Ishikawa (cell line): ENCODE measurements around the gene ATP4B.
A peak's percentile ranks its signal among the peaks of the same experiment; 100 is the strongest.

ENCODE experiments used
- CEBPB ChIP-seq: IDR thresholded peaks from 2 replicates; pipeline ENCODE4 v1.6.1; 2012
- CREB1 ChIP-seq: IDR thresholded peaks from 2 replicates; pipeline ENCODE4 v1.6.1; 2012; ENCODE audit warnings: low read depth
- EGR1 ChIP-seq: IDR thresholded peaks from 2 replicates; pipeline ENCODE4 v1.6.1; 2012
- EP300 ChIP-seq: IDR thresholded peaks from 2 replicates; pipeline ENCODE4 v1.6.1; 2012; ENCODE audit warnings: borderline replicate concordance
- FOXM1 ChIP-seq: IDR thresholded peaks from 2 replicates; pipeline ENCODE4 v1.6.1; 2012; ENCODE audit warnings: low read depth, borderline replicate concordance
- NFIC ChIP-seq: IDR thresholded peaks from 2 replicates; pipeline ENCODE4 v1.6.1; 2012
- RAD21 ChIP-seq: IDR thresholded peaks from 2 replicates; pipeline ENCODE4 v1.6.1; 2012; ENCODE audit warnings: low read depth
- TAF1 ChIP-seq: IDR thresholded peaks from 2 replicates; pipeline ENCODE4 v1.6.1; 2012; ENCODE audit warnings: low read depth, mild to moderate bottlenecking
- TCF12 ChIP-seq: IDR thresholded peaks from 2 replicates; pipeline ENCODE4 v1.6.1; 2012; ENCODE audit warnings: low read depth
- TEAD4 ChIP-seq: IDR thresholded peaks from 2 replicates; pipeline ENCODE4 v1.6.1; 2012
- YY1 ChIP-seq: IDR thresholded peaks from 2 replicates; pipeline ENCODE4 v1.6.1; 2012; ENCODE audit warnings: low read depth
- ZBTB7A ChIP-seq: IDR thresholded peaks from 2 replicates; pipeline ENCODE4 v1.6.1; 2012; ENCODE audit warnings: low read depth
- TF ChIP-seq, protein P1 (sequence below): IDR thresholded peaks from 2 replicates; pipeline ENCODE4 v1.6.1; 2012; ENCODE audit warnings: low read depth, mild to moderate bottlenecking
- TF ChIP-seq, protein P2 (sequence below): IDR thresholded peaks from 2 replicates; pipeline ENCODE4 v1.6.1; 2012
- TF ChIP-seq, protein P3 (sequence below): IDR thresholded peaks from 2 replicates; pipeline ENCODE4 v1.6.1; 2012

ATP4B gene

DNA sequence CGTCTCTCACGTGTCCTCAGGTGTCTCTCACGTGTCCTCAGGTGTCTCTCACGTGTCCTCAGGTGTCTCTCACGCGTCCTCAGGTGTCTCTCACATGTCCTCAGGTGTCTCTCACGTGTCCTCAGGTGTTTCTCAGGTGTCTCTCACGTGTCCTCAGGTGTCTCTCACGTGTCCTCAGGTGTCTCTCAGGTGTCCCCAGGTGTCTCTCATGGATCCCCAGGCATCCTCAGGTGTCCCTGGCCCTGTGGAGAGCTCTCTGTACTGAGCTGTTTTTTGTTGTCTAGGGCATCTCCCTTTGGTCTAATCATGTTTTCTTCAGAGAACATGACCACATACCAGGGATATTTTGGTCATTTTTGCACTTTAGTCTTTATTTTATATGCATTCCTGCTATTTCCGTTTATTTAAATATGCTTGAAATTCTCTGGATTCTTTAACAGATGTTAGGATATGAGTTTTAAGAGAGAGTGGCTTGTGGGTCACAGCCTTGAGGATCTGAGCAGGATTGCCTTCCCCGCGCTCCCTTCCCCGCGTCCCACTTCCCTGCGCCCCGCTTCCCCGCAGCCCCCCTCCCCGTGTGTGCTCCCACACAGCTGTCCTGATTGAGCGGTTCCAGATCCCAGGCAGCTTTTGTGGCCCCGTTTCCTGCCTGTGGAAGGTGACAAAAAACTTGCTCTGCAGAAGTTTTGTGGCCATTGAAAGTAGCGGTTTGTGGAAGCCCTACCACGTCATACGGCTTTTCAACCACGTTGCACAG, 31.9 kb downstream of the ATP4B start:
- TF ChIP-seq FOXM1 (no peak), EGR1 (no peak), ZBTB7A (no peak), CREB1 (no peak), EP300 (no peak), CEBPB (no peak), TEAD4 (no peak), TCF12 (no peak), TAF1 (no peak), NFIC (no peak), YY1 (no peak), RAD21 (no peak)
- TF ChIP-seq, protein P1, sequence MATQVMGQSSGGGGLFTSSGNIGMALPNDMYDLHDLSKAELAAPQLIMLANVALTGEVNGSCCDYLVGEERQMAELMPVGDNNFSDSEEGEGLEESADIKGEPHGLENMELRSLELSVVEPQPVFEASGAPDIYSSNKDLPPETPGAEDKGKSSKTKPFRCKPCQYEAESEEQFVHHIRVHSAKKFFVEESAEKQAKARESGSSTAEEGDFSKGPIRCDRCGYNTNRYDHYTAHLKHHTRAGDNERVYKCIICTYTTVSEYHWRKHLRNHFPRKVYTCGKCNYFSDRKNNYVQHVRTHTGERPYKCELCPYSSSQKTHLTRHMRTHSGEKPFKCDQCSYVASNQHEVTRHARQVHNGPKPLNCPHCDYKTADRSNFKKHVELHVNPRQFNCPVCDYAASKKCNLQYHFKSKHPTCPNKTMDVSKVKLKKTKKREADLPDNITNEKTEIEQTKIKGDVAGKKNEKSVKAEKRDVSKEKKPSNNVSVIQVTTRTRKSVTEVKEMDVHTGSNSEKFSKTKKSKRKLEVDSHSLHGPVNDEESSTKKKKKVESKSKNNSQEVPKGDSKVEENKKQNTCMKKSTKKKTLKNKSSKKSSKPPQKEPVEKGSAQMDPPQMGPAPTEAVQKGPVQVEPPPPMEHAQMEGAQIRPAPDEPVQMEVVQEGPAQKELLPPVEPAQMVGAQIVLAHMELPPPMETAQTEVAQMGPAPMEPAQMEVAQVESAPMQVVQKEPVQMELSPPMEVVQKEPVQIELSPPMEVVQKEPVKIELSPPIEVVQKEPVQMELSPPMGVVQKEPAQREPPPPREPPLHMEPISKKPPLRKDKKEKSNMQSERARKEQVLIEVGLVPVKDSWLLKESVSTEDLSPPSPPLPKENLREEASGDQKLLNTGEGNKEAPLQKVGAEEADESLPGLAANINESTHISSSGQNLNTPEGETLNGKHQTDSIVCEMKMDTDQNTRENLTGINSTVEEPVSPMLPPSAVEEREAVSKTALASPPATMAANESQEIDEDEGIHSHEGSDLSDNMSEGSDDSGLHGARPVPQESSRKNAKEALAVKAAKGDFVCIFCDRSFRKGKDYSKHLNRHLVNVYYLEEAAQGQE, result no peak
- TF ChIP-seq, protein P2, sequence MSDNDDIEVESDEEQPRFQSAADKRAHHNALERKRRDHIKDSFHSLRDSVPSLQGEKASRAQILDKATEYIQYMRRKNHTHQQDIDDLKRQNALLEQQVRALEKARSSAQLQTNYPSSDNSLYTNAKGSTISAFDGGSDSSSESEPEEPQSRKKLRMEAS, result no peak
- TF ChIP-seq, protein P3, sequence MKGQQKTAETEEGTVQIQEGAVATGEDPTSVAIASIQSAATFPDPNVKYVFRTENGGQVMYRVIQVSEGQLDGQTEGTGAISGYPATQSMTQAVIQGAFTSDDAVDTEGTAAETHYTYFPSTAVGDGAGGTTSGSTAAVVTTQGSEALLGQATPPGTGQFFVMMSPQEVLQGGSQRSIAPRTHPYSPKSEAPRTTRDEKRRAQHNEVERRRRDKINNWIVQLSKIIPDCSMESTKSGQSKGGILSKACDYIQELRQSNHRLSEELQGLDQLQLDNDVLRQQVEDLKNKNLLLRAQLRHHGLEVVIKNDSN, result no peak

DNA sequence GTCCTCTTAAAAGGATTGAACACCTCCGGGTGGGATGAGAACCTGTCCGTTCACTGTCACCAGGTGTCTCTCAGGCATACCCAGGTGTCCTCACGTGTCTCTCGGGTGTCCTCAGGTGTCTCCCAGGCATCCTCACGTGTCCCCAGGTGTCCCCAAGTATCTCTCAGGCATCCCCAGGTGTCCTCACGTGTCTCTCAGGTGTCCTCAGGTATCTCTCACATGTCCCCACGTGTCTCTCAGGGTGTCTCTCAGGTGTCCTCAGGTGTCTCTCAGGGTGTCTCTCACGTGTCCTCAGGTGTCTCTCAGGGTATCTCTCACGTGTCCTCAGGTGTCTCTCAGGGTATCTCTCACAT, 33.8 kb downstream of the ATP4B start:
- TF ChIP-seq NFIC (no peak), CEBPB (no peak)
- TF ChIP-seq, protein P2, result no peak

DNA sequence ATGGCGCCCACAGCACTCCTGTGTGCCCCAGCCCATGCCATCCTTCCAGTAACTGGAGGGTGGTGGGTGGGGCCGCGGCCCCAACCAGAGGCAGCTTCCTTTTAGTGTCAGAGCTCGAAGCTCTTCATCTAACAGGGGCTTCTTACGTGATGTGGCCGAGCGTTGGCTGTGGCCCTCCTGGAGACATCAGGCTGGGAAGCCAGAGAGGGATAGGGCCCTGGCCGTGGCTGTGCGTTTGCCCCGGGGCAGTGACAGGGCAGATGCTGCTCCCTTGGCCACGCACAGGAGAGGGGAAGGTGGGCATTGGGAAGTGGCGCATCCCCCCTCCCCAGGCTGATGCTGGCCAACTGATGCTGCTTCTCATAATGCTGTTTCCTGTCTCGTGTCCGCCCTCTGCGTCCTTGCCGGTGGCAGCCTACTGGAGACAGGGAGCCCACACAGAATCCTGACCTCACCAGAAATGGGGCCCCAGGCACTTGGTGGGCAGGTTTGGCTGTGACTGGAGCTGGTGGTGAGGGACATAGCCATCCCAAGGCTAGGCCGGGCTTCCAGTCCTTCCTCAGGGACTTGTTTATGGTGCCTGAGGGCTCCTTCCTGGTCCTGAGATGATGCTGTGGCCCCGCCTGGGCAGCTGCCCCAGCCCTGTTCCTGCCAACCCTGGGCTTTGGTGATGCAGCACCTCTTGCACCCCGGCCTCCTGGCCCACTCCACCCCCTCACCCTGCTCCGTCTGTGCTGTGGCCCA, 34.3 kb downstream of the ATP4B start:
- TF ChIP-seq NFIC (no peak), YY1 (no peak), EP300 (no peak), EGR1 (no peak), RAD21 (no peak), TCF12 (no peak), TEAD4 (no peak)
- TF ChIP-seq, protein P2, result no peak
- TF ChIP-seq, protein P3, result no peak

DNA sequence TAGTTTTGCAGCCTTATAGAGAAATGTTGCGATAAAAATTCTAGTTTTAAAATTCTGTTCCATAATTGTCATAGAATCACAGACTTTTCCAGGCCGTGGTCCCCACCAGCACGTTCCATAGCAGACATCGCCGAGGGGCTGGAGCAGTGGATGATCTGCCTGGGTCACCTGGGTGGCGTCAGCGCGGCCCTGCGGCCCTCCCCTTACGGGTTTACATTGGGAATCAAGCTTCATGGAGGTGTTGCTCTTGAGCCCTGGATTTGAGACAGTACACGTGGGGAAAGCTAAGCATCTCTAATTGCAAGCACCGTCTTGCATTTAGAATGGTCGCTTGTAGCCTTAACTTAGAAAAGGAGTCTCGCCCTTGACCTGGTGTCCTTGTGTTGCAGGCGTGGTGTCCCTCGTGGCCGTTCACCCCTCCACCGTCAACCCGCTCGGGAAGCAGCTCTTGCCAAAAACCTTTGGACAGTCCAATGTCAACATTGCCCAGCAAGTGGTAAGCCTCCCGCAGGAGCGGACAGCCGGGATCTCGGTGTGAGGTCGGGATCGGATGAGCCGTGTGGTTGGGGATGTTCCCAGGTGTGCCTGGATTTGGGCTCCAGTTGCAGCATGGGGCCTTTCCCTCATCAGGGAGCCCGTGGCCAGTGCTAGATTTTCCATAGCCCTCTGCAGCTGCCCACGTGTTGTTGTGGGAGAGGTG, 35.1 kb downstream of the ATP4B start:
- TF ChIP-seq EGR1 (no peak), TAF1 (no peak), NFIC (no peak), FOXM1 (no peak)

DNA sequence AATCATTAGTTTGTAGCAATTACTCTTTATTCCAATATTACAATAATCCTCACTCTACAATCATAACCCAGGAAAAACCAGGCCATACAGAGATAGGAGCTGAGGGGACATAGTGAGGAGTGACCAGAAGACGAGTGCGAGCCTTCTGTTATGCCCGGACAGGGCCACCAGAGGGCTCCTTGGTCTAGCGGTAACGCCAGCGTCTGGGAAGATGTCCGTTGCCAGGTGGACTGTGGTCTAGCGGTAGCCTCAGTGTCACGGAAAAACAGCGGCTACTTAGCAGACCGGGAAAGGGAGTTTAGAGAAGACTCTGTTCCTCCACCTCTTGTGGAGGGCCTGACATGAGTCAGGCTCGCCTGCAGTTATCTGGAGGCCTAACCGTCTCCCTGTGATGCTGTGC, 36.5 kb downstream of the ATP4B start:
- 0 out of 2 replicates have a peak, but pooled peaks have one; percentile 14 for TF ChIP-seq RAD21

DNA sequence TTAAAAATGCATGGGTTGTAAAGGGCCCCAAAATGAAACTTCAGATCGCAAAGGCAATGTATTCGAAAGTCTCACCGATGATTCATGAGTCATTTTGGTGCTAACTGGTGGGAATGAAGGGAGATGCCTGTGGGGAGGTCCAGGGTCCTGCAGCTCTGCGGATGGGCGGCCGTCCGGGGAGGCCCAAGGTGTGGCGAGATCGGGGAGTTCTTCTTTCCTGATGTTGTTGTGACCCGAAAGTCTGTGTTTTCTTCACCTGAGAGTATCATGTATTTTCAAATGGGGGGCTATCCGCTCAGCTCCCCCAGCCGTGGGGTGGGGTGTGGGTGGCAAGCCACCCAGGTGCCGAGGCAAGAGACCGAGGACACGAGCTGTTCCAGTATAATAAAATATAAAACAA, 37.0 kb downstream of the ATP4B start:
- TF ChIP-seq, protein P3, result no peak
- TF ChIP-seq, protein P2, result no peak
- no peak for TF ChIP-seq ZBTB7A
- TF ChIP-seq CEBPB, result no peak
- no peak for TF ChIP-seq TCF12
- TF ChIP-seq FOXM1, result no peak
- no peak for TF ChIP-seq YY1
- TF ChIP-seq RAD21, result no peak
- TF ChIP-seq NFIC, result no peak
- TF ChIP-seq EP300, result no peak

DNA sequence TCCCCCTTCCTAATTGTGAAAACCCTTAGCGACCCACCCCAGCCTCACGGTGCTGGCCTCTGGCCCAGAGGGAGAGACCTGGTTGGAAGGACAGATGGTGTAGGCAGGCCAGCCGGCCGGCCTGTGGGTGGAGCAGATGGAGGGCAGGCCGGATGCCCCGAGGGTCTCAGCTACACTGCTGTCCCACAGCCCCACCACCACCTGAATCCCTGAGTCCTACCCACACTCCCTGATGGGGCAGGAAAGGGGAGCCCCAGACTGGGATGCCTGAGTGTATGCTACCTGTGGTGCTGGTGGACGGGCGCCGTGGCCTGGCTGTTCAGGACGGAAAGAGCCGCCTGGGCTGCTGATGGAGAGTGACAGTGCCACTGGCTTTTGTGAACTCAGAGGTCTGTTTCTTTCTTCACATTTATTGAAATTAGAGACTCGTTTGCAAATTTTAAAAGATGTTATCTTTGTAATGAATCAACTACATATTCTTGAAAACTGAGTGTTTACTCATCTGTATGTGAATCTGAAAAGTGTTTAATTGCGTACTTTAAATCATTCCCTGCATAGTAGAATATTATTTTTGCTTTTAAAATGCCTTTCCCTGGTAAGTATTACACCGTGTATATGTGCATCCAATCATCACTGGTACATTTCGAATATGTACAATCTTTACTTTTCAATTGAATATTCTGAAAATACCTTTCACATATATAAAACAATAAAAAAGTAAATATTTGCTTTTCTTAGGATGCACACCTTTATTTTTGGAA, 37.8 kb downstream of the ATP4B start:
- no peak for TF ChIP-seq ZBTB7A
- no peak for TF ChIP-seq TEAD4
- TF ChIP-seq RAD21, result no peak
- TF ChIP-seq CEBPB, result no peak
- TF ChIP-seq EGR1, result no peak
- TF ChIP-seq CREB1, result no peak
- TF ChIP-seq, protein P3, result no peak
- TF ChIP-seq, protein P2, result no peak
